H1 (cell line): ENCODE results near the gene LYPD3. TPM values are rescaled to one million over a fixed set of nuclear protein-coding genes. Genes with fewer than 3 reads are reported as not detected.

Experiments used
- CHD7 ChIP-seq: fragments of 300-600 bp; sonication (generic); IDR thresholded peaks from 2 replicates; pipeline ENCODE4 v1.7.1; 2012; ENCODE audit warnings: low read length, moderate library complexity, mild to moderate bottlenecking, inconsistent platforms; ENCODE audit not compliant: insufficient replicate concordance
- CTCF ChIP-seq, 3 experiments: IDR thresholded peaks; 1 replicate in 2 of 3; 2 replicates in 1 of 3; pipeline versions ENCODE4 v1.5.1 to v1.6.1; 2011; ENCODE audit warnings: low read length in 3 of 3, mild to moderate bottlenecking in 3 of 3, inconsistent platforms in 2 of 3, low read depth in 1 of 3, moderate library complexity in 1 of 3; ENCODE audit not compliant: insufficient read depth in 1 of 3; ENCODE audit errors: control extremely low read depth in 1 of 3
- HDAC2 ChIP-seq, 2 experiments: fragments of 300-600 bp in 1 of 2; sonication (generic) in 1 of 2; IDR thresholded peaks; 2 replicates each; pipeline ENCODE4 v1.6.1; 2011 to 2012; ENCODE audit warnings: low read depth in 2 of 2, low read length in 2 of 2, mild to moderate bottlenecking in 2 of 2, moderate library complexity in 2 of 2, borderline replicate concordance in 1 of 2, inconsistent platforms in 1 of 2
- KDM4A ChIP-seq: IDR thresholded peaks from one replicate; pipeline ENCODE4 v1.7.1; 2012; ENCODE audit warnings: low read depth, mild to moderate bottlenecking, moderate library complexity, low read length, inconsistent platforms; ENCODE audit not compliant: severe bottlenecking
- NRF1 ChIP-seq: IDR thresholded peaks from 2 replicates; pipeline ENCODE4 v1.6.1; 2011; ENCODE audit warnings: mild to moderate bottlenecking, low read depth, low read length, improper control_type of control experiment
- RXRA ChIP-seq: IDR thresholded peaks from 2 replicates; pipeline ENCODE4 v1.6.1; 2011; ENCODE audit warnings: low read depth, mild to moderate bottlenecking, low read length, moderate library complexity; ENCODE audit not compliant: insufficient read depth
- SRF ChIP-seq: IDR thresholded peaks from 2 replicates; pipeline ENCODE4 v1.6.1; 2011; ENCODE audit warnings: mild to moderate bottlenecking, low read depth, low read length, moderate library complexity
- polyA plus RNA-seq, 7 experiments: library from polyadenylated mRNA; depleted of rRNA in 3 of 7; stranded (reverse) in 5 of 7; unstranded in 2 of 7; fragments of >200 nt in 5 of 7; fragments of 200-250 nt in 2 of 7; gene quantifications; 1 replicate in 5 of 7; 2 replicates in 1 of 7; 4 replicates in 1 of 7; pipeline versions ENCODE4 v1.2.1 to v1.2.3, GENCODE V29; 2011 to 2013; ENCODE audit warnings: missing spikeins in 2 of 7, mixed read lengths in 2 of 7
- total RNA-seq: library from RNA; stranded (reverse); fragmentation: NEBNext Ultra II Directional; extraction: Animal tissue kit (Norgen Biotek cat#: 25700); gene quantifications from 2 replicates; pipeline ENCODE4 v1.2.1, GENCODE V29; 2021

LYPD3 gene
- total and polyA plus RNA-seq, 2 of the 8 experiments (the other 6 are each of a cell fraction or from before 2014, with no cell fraction given): 4.1 to 16.4 TPM

DNA sequence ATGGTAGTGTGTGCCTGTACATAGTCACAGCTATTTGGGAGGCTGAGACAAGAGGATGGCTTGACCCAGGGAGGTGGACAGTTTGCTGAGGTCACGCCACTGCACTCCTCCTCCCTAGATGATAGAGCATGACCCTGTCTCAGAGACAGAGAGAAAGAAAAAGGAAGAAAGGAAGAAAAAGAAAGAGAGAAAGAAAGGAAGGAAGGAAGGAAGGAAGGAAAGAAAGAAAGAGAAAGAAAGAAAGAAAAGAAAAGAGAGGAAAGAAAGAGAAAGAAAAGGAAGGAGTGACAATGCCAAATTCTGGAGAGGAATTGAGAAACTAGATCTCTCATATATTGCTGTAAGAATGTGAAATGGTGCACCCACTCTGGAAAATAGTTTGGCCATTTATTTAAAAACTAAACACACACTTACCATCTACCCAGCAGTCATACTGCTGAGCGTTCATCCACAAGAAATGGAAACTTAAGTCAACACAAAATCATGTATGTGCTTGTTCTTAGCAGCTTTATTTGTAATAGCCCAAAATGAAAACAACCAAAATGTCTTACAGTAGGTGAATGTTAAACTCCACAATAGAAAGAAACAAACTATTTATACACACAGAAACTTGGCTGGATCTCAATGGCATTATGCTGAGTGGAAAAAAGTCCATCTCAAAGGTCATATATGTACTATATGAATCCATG is 43.3 kb downstream of the LYPD3 start (continued):
- TF ChIP-seq CTCF (IDR thresholded peaks at IDR 0.05; ENCODE audit: control extremely low read depth in 1 of 3, insufficient read depth in 1 of 3, low read depth in 1 of 3, low read length in 3 of 3): no peak
- TF ChIP-seq KDM4A: no peak
- TF ChIP-seq SRF: no peak
- TF ChIP-seq NRF1: no peak
- TF ChIP-seq HDAC2 (IDR thresholded peaks at IDR 0.05; ENCODE audit: borderline replicate concordance in 1 of 2, low read depth in 2 of 2, low read length in 2 of 2): no peak
- TF ChIP-seq CHD7: no peak
- TF ChIP-seq RXRA: no peak
